Measurements from ENCODE around the gene TESK2.

Gene TESK2

DNA sequence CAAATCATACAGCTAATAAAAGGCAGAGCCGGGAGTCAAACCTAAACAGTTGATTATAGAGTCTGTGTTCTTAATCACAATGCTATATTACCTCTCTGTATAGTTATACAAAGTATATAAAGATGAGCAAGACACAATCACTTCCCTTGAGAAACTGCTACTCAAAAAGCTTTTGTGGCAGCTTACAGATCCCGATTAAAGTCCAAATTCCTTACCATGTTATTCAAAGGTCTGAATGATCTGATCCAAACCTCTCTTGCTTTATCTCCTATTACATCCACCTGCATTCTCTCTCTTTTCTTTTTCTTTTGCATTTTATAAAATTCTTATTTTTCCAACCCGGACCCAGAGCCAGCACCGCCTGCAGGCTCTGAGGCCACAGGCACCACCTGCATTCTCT is 93.7 kb downstream of the TESK2 start:
- H3K4me3 ChIP-seq (replicated peaks; ENCODE audit: low read depth, low read length) = no peak overlapping the region
- H3K36me3 ChIP-seq (ENCODE audit: control insufficient read depth, insufficient read depth, low read length) = no peaks in the 10 kb centered on the region
- TF ChIP-seq, protein P1, sequence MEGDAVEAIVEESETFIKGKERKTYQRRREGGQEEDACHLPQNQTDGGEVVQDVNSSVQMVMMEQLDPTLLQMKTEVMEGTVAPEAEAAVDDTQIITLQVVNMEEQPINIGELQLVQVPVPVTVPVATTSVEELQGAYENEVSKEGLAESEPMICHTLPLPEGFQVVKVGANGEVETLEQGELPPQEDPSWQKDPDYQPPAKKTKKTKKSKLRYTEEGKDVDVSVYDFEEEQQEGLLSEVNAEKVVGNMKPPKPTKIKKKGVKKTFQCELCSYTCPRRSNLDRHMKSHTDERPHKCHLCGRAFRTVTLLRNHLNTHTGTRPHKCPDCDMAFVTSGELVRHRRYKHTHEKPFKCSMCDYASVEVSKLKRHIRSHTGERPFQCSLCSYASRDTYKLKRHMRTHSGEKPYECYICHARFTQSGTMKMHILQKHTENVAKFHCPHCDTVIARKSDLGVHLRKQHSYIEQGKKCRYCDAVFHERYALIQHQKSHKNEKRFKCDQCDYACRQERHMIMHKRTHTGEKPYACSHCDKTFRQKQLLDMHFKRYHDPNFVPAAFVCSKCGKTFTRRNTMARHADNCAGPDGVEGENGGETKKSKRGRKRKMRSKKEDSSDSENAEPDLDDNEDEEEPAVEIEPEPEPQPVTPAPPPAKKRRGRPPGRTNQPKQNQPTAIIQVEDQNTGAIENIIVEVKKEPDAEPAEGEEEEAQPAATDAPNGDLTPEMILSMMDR (IDR thresholded peaks at IDR 0.05; ENCODE audit: insufficient read depth, low read length, poor library complexity, severe bottlenecking) = no peak
- H3K27me3 ChIP-seq (replicated peaks; ENCODE audit: control insufficient read depth, insufficient read depth, low read length) = no peaks in the 10 kb centered on the region
- DNase-seq (ENCODE audit: extremely low read depth, insufficient read length) = no peak

DNA sequence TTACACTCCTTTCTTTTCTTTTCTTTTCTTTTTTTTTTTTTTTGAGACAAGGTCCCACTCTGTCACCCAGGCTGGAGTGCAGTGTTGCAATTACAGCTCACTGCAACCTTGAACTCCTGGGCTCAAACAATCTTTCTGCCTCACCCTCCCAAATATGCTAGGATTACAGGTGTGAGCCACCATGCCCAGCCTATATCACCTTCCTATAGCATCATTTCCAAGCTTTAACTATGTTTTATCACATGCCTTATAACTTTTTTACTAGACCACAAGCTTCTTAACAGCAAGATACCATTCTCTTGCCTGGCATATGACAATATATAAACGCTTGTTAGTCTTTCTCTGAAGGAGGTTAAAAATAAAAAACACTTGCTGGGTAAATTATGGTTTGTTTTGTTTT is 95.4 kb downstream of the TESK2 start:
- DNase-seq (ENCODE audit: extremely low read depth, insufficient read length) = no peak
- H3K4me3 ChIP-seq (replicated peaks; ENCODE audit: low read depth, low read length) = no peak overlapping the region

DNA sequence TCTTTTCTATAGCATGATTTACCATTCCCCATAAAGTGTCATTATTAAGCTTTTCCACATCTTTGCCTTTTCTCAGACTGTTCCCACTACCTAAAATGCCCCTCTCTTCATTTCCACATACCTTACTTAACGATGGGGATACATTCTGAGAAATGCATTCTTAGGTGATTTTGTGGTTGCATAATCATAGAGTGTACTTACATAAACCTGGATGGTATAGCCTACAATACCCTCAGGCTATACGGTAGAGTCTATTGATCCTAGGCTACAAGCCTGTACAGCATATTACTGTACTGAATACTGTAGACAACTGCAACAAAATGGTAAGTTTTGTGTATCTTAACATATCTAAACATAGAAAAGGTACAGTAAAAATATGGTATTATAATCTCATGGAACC is 95.9 kb downstream of the TESK2 start:
- H3K36me3 ChIP-seq (ENCODE audit: control insufficient read depth, insufficient read depth, low read length) = no peaks in the 10 kb centered on the region
- H3K4me3 ChIP-seq (replicated peaks; ENCODE audit: low read depth, low read length) = no peak overlapping the region
- DNase-seq (ENCODE audit: extremely low read depth, insufficient read length) = no peak
- no peaks in the 10 kb centered on the region for H3K27me3 ChIP-seq (replicated peaks; ENCODE audit: control insufficient read depth, insufficient read depth, low read length)
- TF ChIP-seq, protein P1 (IDR thresholded peaks at IDR 0.05; ENCODE audit: insufficient read depth, low read length, poor library complexity, severe bottlenecking) = no peak

More for the DNA sequence above, 95.4 kb downstream of the TESK2 start:
- Histone ChIP-seq H3K36me3 (ENCODE audit: control insufficient read depth, insufficient read depth, low read length) (no peaks in the 10 kb centered on the region), H3K27me3 (replicated peaks; ENCODE audit: control insufficient read depth, insufficient read depth, low read length) (no peaks in the 10 kb centered on the region)
- TF ChIP-seq, protein P1 (IDR thresholded peaks at IDR 0.05; ENCODE audit: insufficient read depth, low read length, poor library complexity, severe bottlenecking) = no peak

DNA sequence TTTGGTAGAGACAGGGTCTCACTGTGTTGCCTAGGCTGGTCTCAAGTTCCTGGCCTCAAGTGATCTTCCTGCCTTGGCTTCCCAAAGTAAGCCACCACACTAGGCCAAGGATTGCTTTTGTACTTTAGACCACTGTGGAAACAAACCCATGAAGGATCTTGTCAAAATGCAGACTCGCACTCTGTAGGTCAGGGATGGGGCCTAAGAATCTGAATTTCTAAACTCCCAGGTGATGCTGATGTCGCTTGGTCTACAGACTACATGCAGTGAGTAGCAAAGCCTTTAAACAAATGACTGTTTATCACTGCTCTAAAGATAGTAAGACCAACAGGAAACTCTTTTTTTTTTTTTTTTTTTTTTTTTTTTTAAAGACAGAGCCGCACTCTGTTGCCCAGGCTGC is 96.6 kb downstream of the TESK2 start:
- 0 out of 2 replicates have a peak overlapping the region, but pooled peaks have one; percentile 0 for H3K4me3 ChIP-seq (replicated peaks; ENCODE audit: low read depth, low read length)
- H3K36me3 ChIP-seq (ENCODE audit: control insufficient read depth, insufficient read depth, low read length) = no peaks in the 10 kb centered on the region
- DNase-seq (ENCODE audit: extremely low read depth, insufficient read length) = peak; percentile 68
- TF ChIP-seq, protein P1 (IDR thresholded peaks at IDR 0.05; ENCODE audit: insufficient read depth, low read length, poor library complexity, severe bottlenecking) = no peak
- no peaks in the 10 kb centered on the region for H3K27me3 ChIP-seq (replicated peaks; ENCODE audit: control insufficient read depth, insufficient read depth, low read length)

DNA sequence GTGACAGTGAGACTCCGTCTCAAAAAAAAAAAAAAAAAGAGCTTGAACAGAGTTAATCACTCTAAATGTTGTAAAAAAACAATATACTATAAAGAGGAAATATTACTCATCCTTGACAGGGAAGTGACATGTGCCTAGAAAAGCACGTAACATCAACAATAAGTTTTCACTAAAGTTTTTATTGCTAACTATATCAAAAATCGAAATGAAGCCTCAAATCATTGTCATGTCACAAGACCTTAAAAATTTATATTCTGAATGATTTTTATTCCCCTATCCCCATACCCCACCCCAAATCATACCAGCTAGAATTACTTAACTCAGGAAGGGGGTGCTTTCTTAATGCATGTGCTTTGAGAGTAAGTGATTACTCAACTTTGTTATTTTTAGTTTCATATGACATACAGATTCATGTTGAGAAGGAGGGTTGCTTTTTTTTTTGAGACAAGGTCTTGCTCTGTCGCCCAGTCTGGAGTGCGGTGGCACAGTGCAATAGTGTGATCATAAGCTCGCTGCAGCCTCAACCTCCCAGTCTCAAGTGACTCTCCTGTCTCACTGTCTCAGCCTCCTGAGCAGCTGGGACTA is 97.2 kb downstream of the TESK2 start:
- Histone ChIP-seq H3K27me3 (replicated peaks; ENCODE audit: control insufficient read depth, insufficient read depth, low read length) (no peaks in the 10 kb centered on the region), H3K36me3 (ENCODE audit: control insufficient read depth, insufficient read depth, low read length) (no peaks in the 10 kb centered on the region), H3K4me3 (replicated peaks; ENCODE audit: low read depth, low read length) (0 out of 2 replicates have a peak overlapping the region, but pooled peaks have one; percentile 0)
- peak; percentile 70 for DNase-seq (ENCODE audit: extremely low read depth, insufficient read length)
- TF ChIP-seq, protein P1 (IDR thresholded peaks at IDR 0.05; ENCODE audit: insufficient read depth, low read length, poor library complexity, severe bottlenecking) = no peak

DNA sequence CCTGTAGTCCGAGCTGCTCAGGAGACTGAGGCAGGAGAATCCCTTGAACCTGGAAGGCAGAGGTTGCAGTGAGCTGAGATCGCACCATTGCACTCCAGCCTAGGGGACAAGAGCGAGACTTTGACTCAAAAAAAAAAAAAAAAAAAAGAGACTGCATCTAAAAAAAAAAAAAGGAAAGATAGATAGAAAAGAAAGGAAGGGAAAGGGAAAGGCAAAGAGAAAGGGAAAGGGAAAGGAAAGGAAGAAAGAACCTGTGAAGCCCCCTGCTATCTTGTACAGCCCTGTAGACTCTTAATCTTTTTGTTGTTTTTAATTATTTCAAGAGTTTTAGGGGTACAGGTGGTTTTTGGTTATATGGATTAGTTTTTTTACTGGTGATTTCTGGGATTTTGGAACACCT is 104.7 kb downstream of the TESK2 start:
- DNase-seq (ENCODE audit: extremely low read depth, insufficient read length) = no peak
- no peak overlapping the region for H3K4me3 ChIP-seq (replicated peaks; ENCODE audit: low read depth, low read length)
- no peaks in the 10 kb centered on the region for H3K36me3 ChIP-seq (ENCODE audit: control insufficient read depth, insufficient read depth, low read length)
- H3K27me3 ChIP-seq (replicated peaks; ENCODE audit: control insufficient read depth, insufficient read depth, low read length) = no peaks in the 10 kb centered on the region
- TF ChIP-seq, protein P1 (IDR thresholded peaks at IDR 0.05; ENCODE audit: insufficient read depth, low read length, poor library complexity, severe bottlenecking) = no peak
